ENCODE data around the gene HOXC9.

The HOXC9 gene

GRCh38 chr12:53963434-53964314, 36.3 kb upstream of the HOXC9 start (continued):
- no peak for TF ChIP-seq PRDM10 (tag by site-specific recombination; IDR thresholded peaks at IDR 0.05)
- no peak for TF ChIP-seq ZNF664 (tag by site-specific recombination; IDR thresholded peaks at IDR 0.05)
- TF ChIP-seq ZNF449 (tag by site-specific recombination; IDR thresholded peaks at IDR 0.05), result peak; percentile 81
- 0 out of 2 replicates have a peak, but pooled peaks have one; percentile 6 for TF ChIP-seq ZSCAN30 (tag by site-specific recombination; IDR thresholded peaks at IDR 0.05)
- peak; percentile 48 for TF ChIP-seq KLF1 (tag by site-specific recombination; IDR thresholded peaks at IDR 0.05)
- peak; percentile 95 for TF ChIP-seq ZNF10 (tag by site-specific recombination; IDR thresholded peaks at IDR 0.05)
- 0 out of 2 replicates have a peak, but pooled peaks have one; percentile 21 for TF ChIP-seq ZSCAN18 (tag by site-specific recombination; IDR thresholded peaks at IDR 0.05)
- TF ChIP-seq ZNF654 (tag by site-specific recombination; IDR thresholded peaks at IDR 0.05; ENCODE audit: low read depth), result no peak
- TF ChIP-seq ZNF707 (tag by site-specific recombination; IDR thresholded peaks at IDR 0.05), result no peak
- peak; percentile 69 for TF ChIP-seq ZBTB48 (tag by site-specific recombination; IDR thresholded peaks at IDR 0.05)
- TF ChIP-seq, protein P1, sequence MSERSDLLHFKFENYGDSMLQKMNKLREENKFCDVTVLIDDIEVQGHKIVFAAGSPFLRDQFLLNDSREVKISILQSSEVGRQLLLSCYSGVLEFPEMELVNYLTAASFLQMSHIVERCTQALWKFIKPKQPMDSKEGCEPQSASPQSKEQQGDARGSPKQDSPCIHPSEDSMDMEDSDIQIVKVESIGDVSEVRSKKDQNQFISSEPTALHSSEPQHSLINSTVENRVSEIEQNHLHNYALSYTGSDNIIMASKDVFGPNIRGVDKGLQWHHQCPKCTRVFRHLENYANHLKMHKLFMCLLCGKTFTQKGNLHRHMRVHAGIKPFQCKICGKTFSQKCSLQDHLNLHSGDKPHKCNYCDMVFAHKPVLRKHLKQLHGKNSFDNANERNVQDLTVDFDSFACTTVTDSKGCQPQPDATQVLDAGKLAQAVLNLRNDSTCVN (tag by site-specific recombination; optimal IDR thresholded peaks at IDR 0.05), result peak; percentile 29
- TF ChIP-seq ZNF596 (tag by site-specific recombination; IDR thresholded peaks at IDR 0.05), result peak; percentile 60; the same call in 1 of the 2 replicates
- TF ChIP-seq KLF10 (tag by site-specific recombination; IDR thresholded peaks at IDR 0.05), result peak; percentile 10; the same call in 1 of the 2 replicates
- TF ChIP-seq BCL11A (tag by site-specific recombination; IDR thresholded peaks at IDR 0.05; ENCODE audit: low read depth), result no peak
- peak; percentile 90 for TF ChIP-seq SP7 (tag by site-specific recombination; IDR thresholded peaks at IDR 0.05)
- TF ChIP-seq PATZ1 (tag by site-specific recombination; IDR thresholded peaks at IDR 0.05), result peak; percentile 59; the same call in 1 of the 2 replicates
- peak; percentile 17; the same call in 1 of the 2 replicates for TF ChIP-seq ZNF394 (tag by site-specific recombination; IDR thresholded peaks at IDR 0.05; ENCODE audit: borderline replicate concordance)
- TF ChIP-seq ZNF391 (tag by site-specific recombination; IDR thresholded peaks at IDR 0.05; ENCODE audit: borderline replicate concordance, low read depth), result no peak
- peak; percentile 98 for TF ChIP-seq ZNF692 (tag by site-specific recombination; IDR thresholded peaks at IDR 0.05)
- no peak for TF ChIP-seq ZNF704 (tag by site-specific recombination; IDR thresholded peaks at IDR 0.05)
- no peak for TF ChIP-seq ZNF155 (tag by site-specific recombination; IDR thresholded peaks at IDR 0.05)
- 0 out of 2 replicates have a peak, but pooled peaks have one; percentile 10 for TF ChIP-seq ZFHX2 (tag by site-specific recombination; conservative IDR thresholded peaks at IDR 0.05)
- TF ChIP-seq SETDB1 (IDR thresholded peaks at IDR 0.05; ENCODE audit: insufficient read length, low read length), result no peak
- no peak for TF ChIP-seq ZNF426 (tag by site-specific recombination; IDR thresholded peaks at IDR 0.05)
- TF ChIP-seq ZXDB (tag by site-specific recombination; IDR thresholded peaks at IDR 0.05), result peak; percentile 87
- TF ChIP-seq ZNF146 (tag by site-specific recombination; IDR thresholded peaks at IDR 0.05), result no peak

Measured in HEK293 (cell line).